PC-9 (cell line): ENCODE data around the gene CFAP65.

Experiments
- CTCF ChIP-seq: fragments of 200-600 bp; sonication (generic); conservative IDR thresholded peaks from 2 replicates; pipeline ENCODE4 v1.6.1; 2017; ENCODE audit warnings: mixed run types, antibody characterized with exemption, mild to moderate bottlenecking, moderate library complexity
- EZH2 ChIP-seq: fragments of 200-600 bp; sonication (generic); IDR thresholded peaks from 2 replicates; pipeline ENCODE4 v1.8.0; 2017; ENCODE audit warnings: antibody characterized with exemption, low read depth

- TF ChIP-seq CTCF (no peak), EZH2 (no peak)
These were observed 49.4 kb upstream of the CFAP65 start for GRCh38 chr2:219090436-219091299.
